K562 (cell line): Measurements from ENCODE around the gene HSD17B1. TPM values are rescaled to one million over a fixed set of nuclear protein-coding genes. Genes with fewer than 3 reads are reported as not detected.
A peak's percentile ranks its signal among the peaks of the same experiment; 100 is the strongest.

Experiments
- C11orf30 ChIP-seq: fragments of 450-650 bp; IDR thresholded peaks from 2 replicates; pipeline ENCODE4 v1.6.1; 2016; ENCODE audit warnings: low read depth, mild to moderate bottlenecking
- CCAR2 ChIP-seq: fragments of 200-400 bp; formaldehyde crosslinking; IDR thresholded peaks from 2 replicates; pipeline ENCODE4 v1.6.1; 2017; ENCODE audit warnings: mild to moderate bottlenecking, low read depth, low read length
- FOXA3 ChIP-seq, 2 experiments: fragments of 450-650 bp in 1 of 2; sonication (generic) in 1 of 2; formaldehyde crosslinking; IDR thresholded peaks in 1 of 2; conservative IDR thresholded peaks in 1 of 2; 2 replicates each; pipeline versions ENCODE4 v1.4.0 to v1.8.0; 2020 to 2022; ENCODE audit warnings: mild to moderate bottlenecking in 2 of 2, missing genetic modification reagents in 1 of 2
- FOXJ3 ChIP-seq: sonication (generic); formaldehyde crosslinking; IDR thresholded peaks from 2 replicates; pipeline ENCODE4 v1.4.0; 2020; ENCODE audit warnings: mild to moderate bottlenecking, missing genetic modification reagents
- KHSRP ChIP-seq: fragments of 450-650 bp; IDR thresholded peaks from 2 replicates; pipeline ENCODE4 v1.6.1; 2017
- KLF1 ChIP-seq: fragments of 450-650 bp; IDR thresholded peaks from 2 replicates; pipeline ENCODE4 v1.6.1; 2016; ENCODE audit warnings: missing genetic modification characterization, missing compliant biosample characterization
- KLF16 ChIP-seq: IDR thresholded peaks from 2 replicates; pipeline ENCODE4 v1.6.1; 2016; ENCODE audit warnings: antibody characterized with exemption
- LEF1 ChIP-seq: fragments of 450-650 bp; IDR thresholded peaks from 2 replicates; pipeline ENCODE4 v1.6.1; 2016; ENCODE audit warnings: mild to moderate bottlenecking
- MTF1 ChIP-seq: fragments of 250-450 bp; sonication (Bioruptor Pico); IDR thresholded peaks from 2 replicates; pipeline ENCODE4 v1.9.0; 2021; ENCODE audit warnings: moderate library complexity, mild to moderate bottlenecking, inconsistent platforms, borderline replicate concordance
- MYNN ChIP-seq, 2 experiments: sonication (generic); formaldehyde crosslinking in 1 of 2; IDR thresholded peaks; 2 replicates each; pipeline versions ENCODE4 v1.5.0 to v1.6.1; 2016 to 2020; ENCODE audit warnings: antibody characterized with exemption in 1 of 2, missing genetic modification reagents in 1 of 2
- PHTF2 ChIP-seq: fragments of 250-450 bp; sonication (Bioruptor Pico); IDR thresholded peaks from 2 replicates; pipeline ENCODE4 v1.5.0; 2021; ENCODE audit warnings: mild to moderate bottlenecking
- PML ChIP-seq: IDR thresholded peaks from 2 replicates; pipeline ENCODE4 v1.6.1; 2012; ENCODE audit warnings: low read length, inconsistent platforms
- PYGO2 ChIP-seq: fragments of 450-650 bp; IDR thresholded peaks from 2 replicates; pipeline ENCODE4 v1.6.1; 2016; ENCODE audit warnings: mild to moderate bottlenecking, missing genetic modification characterization, moderate library complexity, missing compliant biosample characterization
- SIN3B ChIP-seq: fragments of 450-650 bp; IDR thresholded peaks from 2 replicates; pipeline ENCODE4 v1.6.1; 2017; ENCODE audit warnings: low read depth, mild to moderate bottlenecking, moderate library complexity
- SP2 ChIP-seq: IDR thresholded peaks from 2 replicates; pipeline ENCODE4 v1.6.1; 2011; ENCODE audit warnings: mild to moderate bottlenecking, low read depth, low read length, moderate library complexity; ENCODE audit not compliant: poor library complexity, severe bottlenecking; ENCODE audit errors: extremely low read depth
- SRSF7 ChIP-seq: fragments of 200-400 bp; formaldehyde crosslinking; optimal IDR thresholded peaks from 2 replicates; pipeline ENCODE3; 2017; ENCODE audit warnings: mild to moderate bottlenecking, low read depth, low read length
- TAF7 ChIP-seq: fragments of 450-650 bp; IDR thresholded peaks from 2 replicates; pipeline ENCODE4 v1.6.1; 2016; ENCODE audit warnings: missing genetic modification characterization, missing compliant biosample characterization
- ZKSCAN1 ChIP-seq: fragments of 150-350 bp; IDR thresholded peaks from 2 replicates; pipeline ENCODE4 v1.6.1; 2016; ENCODE audit warnings: low read depth, low read length
- ZNF197 ChIP-seq: fragments of 200-800 bp; sonication (Bioruptor generic); IDR thresholded peaks from 2 replicates; pipeline ENCODE4 v1.6.1; 2016; ENCODE audit warnings: low read depth, missing genetic modification characterization, missing compliant biosample characterization
- polyA plus RNA-seq, 8 experiments: library from polyadenylated mRNA; depleted of rRNA in 4 of 8; stranded (reverse) in 5 of 8; unstranded in 3 of 8; fragments of >200 nt; fragmentation: Nextera tagmentation in 2 of 8; fragmentation: Illumina TruSeq in 1 of 8; extraction: Ambion mirVana in 2 of 8; extraction: Trizol in 1 of 8; gene quantifications; 2 replicates each; pipeline versions ENCODE4 v1.2.1 to v1.2.3, GENCODE V29; 2011 to 2014; ENCODE audit warnings: inconsistent platforms in 1 of 8, missing spikeins in 1 of 8
- total RNA-seq, 7 experiments: library from RNA; depleted of rRNA in 6 of 7; stranded (reverse); fragments of >200 nt in 6 of 7; fragmentation: Illumina TruSeq in 2 of 7; extraction: Trizol in 2 of 7; gene quantifications; 2 replicates each; pipeline versions ENCODE4 v1.2.1 to v1.2.3, GENCODE V29; 2011 to 2021; ENCODE audit warnings: low replicate concordance in 1 of 7
- TF ChIP-seq, protein P1 (sequence below): fragments of 450-650 bp; IDR thresholded peaks from 2 replicates; pipeline ENCODE4 v1.6.1; 2016; ENCODE audit warnings: borderline replicate concordance
- TF ChIP-seq, protein P2 (sequence below): fragments of 450-650 bp; IDR thresholded peaks from 2 replicates; pipeline ENCODE4 v1.6.1; 2016
- TF ChIP-seq, protein P3 (sequence below): fragments of 250-450 bp; sonication (Bioruptor Pico); IDR thresholded peaks from 2 replicates; pipeline ENCODE4 v1.8.0; 2022; ENCODE audit warnings: inconsistent platforms
- TF ChIP-seq, protein P4 (sequence below): fragments of 250-450 bp; sonication (Bioruptor Pico); IDR thresholded peaks from 2 replicates; pipeline ENCODE4 v1.4.0; 2020; ENCODE audit warnings: mild to moderate bottlenecking

The HSD17B1 gene
- total and polyA plus RNA-seq, 9 of the 15 experiments (the other 6 are each of a cell fraction or from before 2014, with no cell fraction given), result 0.55 to 21.1 (median 3.6) TPM

DNA sequence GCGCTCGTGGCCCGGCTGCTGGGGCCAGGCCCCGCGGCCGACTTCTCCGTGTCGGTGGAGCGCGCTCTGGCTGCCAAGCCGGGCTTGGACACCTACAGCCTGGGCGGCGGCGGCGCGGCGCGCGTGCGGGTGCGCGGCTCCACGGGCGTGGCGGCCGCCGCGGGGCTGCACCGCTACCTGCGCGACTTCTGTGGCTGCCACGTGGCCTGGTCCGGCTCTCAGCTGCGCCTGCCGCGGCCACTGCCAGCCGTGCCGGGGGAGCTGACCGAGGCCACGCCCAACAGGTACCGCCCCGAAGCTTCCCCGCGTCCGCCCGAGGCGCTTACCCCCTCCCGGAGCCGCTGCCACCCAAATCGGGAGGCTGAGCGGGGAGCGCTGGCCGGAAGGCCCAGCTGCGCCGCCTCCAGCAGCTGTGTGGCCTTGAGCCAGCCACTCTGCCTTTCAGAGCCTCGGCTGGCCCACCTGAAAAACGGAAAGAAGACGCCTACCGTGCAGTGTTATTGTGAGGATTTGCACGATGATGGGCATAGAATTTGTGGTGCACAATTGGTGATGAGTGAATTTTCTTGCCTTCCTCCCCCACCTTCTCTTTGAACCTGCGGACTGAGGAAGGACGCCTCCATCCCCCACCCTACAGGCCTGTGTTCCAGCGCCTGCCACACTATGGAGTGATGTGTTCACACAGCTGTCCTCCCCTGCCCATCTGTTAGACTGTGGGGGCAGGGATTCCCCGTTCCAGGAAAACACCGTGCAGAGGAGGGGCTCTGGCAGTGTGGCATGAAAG, 16.2 kb upstream of the HSD17B1 start (continued):
- TF ChIP-seq, protein P1, sequence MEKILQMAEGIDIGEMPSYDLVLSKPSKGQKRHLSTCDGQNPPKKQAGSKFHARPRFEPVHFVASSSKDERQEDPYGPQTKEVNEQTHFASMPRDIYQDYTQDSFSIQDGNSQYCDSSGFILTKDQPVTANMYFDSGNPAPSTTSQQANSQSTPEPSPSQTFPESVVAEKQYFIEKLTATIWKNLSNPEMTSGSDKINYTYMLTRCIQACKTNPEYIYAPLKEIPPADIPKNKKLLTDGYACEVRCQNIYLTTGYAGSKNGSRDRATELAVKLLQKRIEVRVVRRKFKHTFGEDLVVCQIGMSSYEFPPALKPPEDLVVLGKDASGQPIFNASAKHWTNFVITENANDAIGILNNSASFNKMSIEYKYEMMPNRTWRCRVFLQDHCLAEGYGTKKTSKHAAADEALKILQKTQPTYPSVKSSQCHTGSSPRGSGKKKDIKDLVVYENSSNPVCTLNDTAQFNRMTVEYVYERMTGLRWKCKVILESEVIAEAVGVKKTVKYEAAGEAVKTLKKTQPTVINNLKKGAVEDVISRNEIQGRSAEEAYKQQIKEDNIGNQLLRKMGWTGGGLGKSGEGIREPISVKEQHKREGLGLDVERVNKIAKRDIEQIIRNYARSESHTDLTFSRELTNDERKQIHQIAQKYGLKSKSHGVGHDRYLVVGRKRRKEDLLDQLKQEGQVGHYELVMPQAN, result peak; percentile 53; the same call in 1 of the 2 replicates
- no peak for TF ChIP-seq PYGO2 (tag)
- no peak for TF ChIP-seq SP2
- no peak for TF ChIP-seq FOXJ3
- no peak for TF ChIP-seq ZNF197 (CRISPR knock-in tag)
- peak; percentile 33; the same call in 1 of the 2 replicates for TF ChIP-seq KLF1 (tag)
- TF ChIP-seq TAF7 (tag), result no peak
- TF ChIP-seq, protein P2, sequence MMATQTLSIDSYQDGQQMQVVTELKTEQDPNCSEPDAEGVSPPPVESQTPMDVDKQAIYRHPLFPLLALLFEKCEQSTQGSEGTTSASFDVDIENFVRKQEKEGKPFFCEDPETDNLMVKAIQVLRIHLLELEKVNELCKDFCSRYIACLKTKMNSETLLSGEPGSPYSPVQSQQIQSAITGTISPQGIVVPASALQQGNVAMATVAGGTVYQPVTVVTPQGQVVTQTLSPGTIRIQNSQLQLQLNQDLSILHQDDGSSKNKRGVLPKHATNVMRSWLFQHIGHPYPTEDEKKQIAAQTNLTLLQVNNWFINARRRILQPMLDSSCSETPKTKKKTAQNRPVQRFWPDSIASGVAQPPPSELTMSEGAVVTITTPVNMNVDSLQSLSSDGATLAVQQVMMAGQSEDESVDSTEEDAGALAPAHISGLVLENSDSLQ, result no peak
- no peak for TF ChIP-seq C11orf30
- no peak for TF ChIP-seq PML
- TF ChIP-seq, protein P3, sequence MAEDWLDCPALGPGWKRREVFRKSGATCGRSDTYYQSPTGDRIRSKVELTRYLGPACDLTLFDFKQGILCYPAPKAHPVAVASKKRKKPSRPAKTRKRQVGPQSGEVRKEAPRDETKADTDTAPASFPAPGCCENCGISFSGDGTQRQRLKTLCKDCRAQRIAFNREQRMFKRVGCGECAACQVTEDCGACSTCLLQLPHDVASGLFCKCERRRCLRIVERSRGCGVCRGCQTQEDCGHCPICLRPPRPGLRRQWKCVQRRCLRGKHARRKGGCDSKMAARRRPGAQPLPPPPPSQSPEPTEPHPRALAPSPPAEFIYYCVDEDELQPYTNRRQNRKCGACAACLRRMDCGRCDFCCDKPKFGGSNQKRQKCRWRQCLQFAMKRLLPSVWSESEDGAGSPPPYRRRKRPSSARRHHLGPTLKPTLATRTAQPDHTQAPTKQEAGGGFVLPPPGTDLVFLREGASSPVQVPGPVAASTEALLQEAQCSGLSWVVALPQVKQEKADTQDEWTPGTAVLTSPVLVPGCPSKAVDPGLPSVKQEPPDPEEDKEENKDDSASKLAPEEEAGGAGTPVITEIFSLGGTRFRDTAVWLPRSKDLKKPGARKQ, result no peak
- TF ChIP-seq KHSRP, result no peak
- TF ChIP-seq, protein P4, sequence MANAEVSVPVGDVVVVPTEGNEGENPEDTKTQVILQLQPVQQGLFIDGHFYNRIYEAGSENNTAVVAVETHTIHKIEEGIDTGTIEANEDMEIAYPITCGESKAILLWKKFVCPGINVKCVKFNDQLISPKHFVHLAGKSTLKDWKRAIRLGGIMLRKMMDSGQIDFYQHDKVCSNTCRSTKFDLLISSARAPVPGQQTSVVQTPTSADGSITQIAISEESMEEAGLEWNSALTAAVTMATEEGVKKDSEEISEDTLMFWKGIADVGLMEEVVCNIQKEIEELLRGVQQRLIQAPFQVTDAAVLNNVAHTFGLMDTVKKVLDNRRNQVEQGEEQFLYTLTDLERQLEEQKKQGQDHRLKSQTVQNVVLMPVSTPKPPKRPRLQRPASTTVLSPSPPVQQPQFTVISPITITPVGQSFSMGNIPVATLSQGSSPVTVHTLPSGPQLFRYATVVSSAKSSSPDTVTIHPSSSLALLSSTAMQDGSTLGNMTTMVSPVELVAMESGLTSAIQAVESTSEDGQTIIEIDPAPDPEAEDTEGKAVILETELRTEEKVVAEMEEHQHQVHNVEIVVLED (CRISPR knock-in tag), result no peak
- no peak for TF ChIP-seq PHTF2
- TF ChIP-seq LEF1, result peak; percentile 44
- no peak for TF ChIP-seq CCAR2
- no peak for TF ChIP-seq SRSF7
- peak; percentile 48; the same call in 1 of the 2 replicates for TF ChIP-seq MYNN (IDR thresholded peaks at IDR 0.05)
- TF ChIP-seq MYNN (CRISPR knock-in tag; IDR thresholded peaks at IDR 0.05), result no peak
- no peak for TF ChIP-seq KLF16
- TF ChIP-seq SIN3B, result peak; percentile 59; the same call in 1 of the 2 replicates
- TF ChIP-seq ZKSCAN1, result no peak
- TF ChIP-seq MTF1 (CRISPR knock-in tag), result no peak
- TF ChIP-seq FOXA3 (CRISPR knock-in tag; conservative IDR thresholded peaks at IDR 0.05 in 1 of 2, IDR thresholded peaks at IDR 0.05 in 1 of 2), result no peak
